Epithelial cell of esophagus (primary cell): ENCODE results near the gene PIK3R6.

Experiments
- DNase-seq: peaks from one replicate; pipeline ENCODE4 v3.0.0; 2010; ENCODE audit warnings: low read depth
- H3K4me3 ChIP-seq: 2 replicates; pipeline ENCODE4 v1.5.1; 2011; ENCODE audit warnings: mild to moderate bottlenecking, low read length, control low read depth
- CTCF ChIP-seq: IDR thresholded peaks from 2 replicates; pipeline ENCODE4 v1.5.1; 2011; ENCODE audit warnings: low read depth, mild to moderate bottlenecking, low read length, control low read depth, inconsistent platforms; ENCODE audit not compliant: insufficient read depth; ENCODE audit errors: missing control alignments

Gene PIK3R6

GRCh38 chr17:8868092-8868491 lies 618 bp upstream of the PIK3R6 start:
- no peak overlapping the region for H3K4me3 ChIP-seq
- no peak for TF ChIP-seq CTCF

GRCh38 chr17:8865811-8866210 lies 1.7 kb downstream of the PIK3R6 start:
- no peak overlapping the region for H3K4me3 ChIP-seq
- no peak for TF ChIP-seq CTCF
- DNase-seq = no peak

More at GRCh38 chr17:8868092-8868491, 618 bp upstream of the PIK3R6 start:
- DNase-seq = no peak

- no peak for TF ChIP-seq CTCF
- no peak for DNase-seq
- H3K4me3 ChIP-seq = no peak overlapping the region
Measured at GRCh38 chr17:8865385-8865784, 2.1 kb downstream of the PIK3R6 start.

- no peak for TF ChIP-seq CTCF
- no peak overlapping the region for H3K4me3 ChIP-seq
- peak; percentile 55 for DNase-seq
Measured at GRCh38 chr17:8862213-8863056, 5.0 kb downstream of the PIK3R6 start.

GRCh38 chr17:8861495-8862181 lies 5.8 kb downstream of the PIK3R6 start:
- no peak for DNase-seq
- no peak overlapping the region for H3K4me3 ChIP-seq
- TF ChIP-seq CTCF = no peak

GRCh38 chr17:8859804-8860430 lies 7.6 kb downstream of the PIK3R6 start:
- no peak for DNase-seq
- H3K4me3 ChIP-seq = no peak overlapping the region
- TF ChIP-seq CTCF = no peak
